ENCODE results near the gene MPND.
"Not testable (repeated sequence)": the region's sequence is repeated elsewhere in the genome, so short reads cannot be mapped to it uniquely, and the experiment has no call there.

Gene MPND

GRCh38 chr19:4322942-4323665, 20.3 kb upstream of the MPND start:
- no peak for DNase-seq

- no peak for DNase-seq
Observed at GRCh38 chr19:4323692-4324091, 19.7 kb upstream of the MPND start.

GRCh38 chr19:4324228-4324627, 19.1 kb upstream of the MPND start:
- DNase-seq, result no peak

DNA sequence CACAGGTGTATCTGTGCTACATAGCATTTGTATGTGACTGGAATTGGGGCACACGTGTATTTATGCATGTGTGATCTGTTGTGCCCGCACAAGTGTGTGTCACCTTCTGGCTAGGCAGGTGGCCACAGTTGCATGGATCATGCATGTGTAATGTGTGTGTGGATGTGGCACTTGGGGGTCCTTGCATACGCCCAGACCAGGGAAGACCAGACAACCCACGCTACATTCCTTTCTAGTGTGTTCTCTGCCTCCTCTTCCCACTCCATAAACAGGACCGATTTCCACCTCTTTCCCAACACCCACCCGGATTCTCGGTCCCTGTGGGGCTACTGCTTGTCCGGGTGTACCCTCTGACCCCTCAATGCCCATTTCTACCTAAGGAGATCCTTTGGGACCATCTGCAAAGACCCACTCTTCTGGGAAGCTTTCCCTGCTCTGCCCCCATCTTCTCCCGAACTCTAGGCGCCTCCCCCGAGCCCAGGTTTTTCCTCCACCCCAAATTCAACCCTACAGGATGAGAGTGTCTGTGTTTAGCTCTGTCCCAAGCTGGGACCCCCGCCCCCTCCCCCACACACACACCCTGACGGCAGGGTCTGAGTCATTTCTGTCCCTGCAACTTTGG, 17.0 kb upstream of the MPND start:
- no peak for DNase-seq

GRCh38 chr19:4326837-4327251, 16.5 kb upstream of the MPND start:
- no peak for DNase-seq

DNA sequence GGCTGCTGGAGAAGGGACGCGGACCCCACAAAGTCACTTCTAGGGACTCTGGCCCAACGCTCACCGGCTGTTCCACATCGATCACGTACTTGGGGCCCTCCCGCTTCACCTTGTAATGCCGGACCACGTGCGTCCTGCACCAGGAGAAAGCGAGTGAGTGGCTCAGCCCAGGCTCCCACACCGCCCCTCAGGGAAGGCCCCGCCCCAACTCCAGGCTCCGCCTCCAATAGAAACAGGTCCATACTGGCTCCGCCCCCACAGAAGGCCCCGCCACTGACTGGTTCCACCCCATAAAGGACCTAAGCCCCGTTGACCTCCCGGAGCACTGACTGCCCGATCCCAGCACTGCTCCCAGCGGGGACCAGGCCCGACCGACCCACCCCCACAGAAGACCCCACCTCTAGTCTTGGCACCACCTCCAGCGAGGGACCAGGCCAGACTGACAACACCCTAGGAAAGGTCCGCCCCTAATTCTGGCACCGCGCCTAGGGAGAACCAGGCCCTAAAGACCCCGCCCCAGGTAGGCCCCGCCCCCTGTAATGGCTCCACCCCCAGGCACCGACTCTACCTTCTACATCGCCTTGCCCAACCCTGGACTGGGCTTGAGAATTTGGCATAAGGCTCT, 16.0 kb upstream of the MPND start:
- DNase-seq, result no peak

DNA sequence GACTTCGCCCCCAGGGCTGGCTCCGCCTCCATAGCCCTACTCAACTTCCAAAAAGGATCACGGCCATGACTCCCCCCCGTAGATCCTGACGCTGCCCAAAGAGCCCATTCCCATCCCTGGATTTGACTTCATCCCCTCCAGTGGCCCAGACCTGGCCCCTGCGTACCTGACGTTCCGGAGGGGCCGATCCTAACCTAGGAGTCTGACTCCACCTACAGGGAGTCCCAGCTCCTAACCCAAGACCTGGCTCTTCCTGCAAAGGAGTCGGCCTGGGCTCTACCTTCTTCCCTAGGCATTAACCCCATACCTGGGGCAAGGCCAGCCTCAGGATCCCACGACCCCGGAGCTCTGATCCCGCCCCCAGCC, 15.5 kb upstream of the MPND start:
- DNase-seq, result no peak

DNA sequence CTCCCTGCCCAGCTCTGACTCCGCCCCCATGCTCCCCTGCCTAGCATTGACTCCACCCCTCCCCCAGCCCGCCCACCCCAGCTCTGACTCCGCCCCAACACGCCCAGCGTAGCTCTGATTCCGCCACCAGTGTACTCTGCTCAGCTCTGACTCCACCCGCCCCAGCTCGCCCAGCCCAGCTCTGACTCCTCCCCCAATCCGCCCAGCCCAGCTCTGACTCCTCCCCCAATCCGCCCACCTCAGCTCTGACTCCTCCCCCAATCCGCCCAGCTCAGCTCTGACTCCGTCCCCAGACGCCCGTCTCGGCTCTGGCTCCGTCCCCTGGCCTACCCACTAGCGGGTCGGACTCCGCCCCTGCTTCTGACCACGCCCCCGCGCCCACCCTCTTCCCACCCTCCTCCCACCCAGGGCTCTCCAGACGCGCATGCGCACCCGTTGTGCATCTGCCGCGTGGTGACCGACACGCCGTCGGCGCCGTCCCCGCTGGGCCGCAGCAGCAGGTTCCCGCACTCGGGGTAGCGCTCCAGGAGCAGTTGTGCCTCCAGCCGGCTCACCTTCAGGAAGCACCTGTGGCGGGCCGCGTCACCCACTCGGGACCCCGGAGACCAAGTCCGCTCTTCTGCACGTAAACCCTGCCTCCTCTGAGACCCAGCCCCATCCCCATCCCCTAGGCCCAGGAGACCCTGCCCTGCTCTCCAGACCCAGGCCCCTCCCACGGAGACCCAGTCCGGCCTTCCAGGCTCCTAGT, 14.9 kb upstream of the MPND start:
- DNase-seq, result peak; percentile 93

DNA sequence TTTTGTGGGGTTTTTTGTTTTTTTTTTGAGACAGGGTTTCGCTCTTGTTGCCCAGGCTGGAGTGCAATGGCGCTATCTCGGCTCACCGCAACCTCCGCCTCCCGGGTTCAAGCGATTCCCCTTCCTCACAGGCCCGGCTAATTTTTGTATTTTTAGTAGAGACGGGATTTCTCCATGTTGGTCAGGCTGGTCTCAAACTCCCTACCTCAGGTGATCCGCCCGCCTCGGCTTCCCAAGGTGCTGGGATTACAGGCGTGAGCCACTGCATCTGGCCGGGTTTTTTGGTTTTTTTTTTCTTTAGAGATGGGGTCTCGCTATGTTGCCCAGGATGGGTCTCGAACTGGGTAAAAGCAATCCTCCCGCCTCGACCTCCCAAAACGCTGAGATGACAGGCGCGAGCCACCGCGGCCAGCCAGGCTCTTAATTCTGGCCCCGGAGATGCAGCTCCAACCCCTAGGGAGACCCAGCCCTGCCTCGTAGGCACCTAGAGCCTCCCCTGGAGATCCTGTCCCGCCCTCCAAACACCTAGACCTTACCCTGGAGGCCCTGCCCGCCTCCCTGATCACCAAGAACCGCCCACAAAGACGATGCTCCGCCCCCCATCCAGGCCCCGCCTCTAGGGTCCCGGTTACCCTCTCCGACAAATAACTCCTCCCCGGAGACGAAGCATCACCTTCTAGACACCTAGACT, 14.2 kb upstream of the MPND start:
- DNase-seq, result not testable (repeated sequence)

DNA sequence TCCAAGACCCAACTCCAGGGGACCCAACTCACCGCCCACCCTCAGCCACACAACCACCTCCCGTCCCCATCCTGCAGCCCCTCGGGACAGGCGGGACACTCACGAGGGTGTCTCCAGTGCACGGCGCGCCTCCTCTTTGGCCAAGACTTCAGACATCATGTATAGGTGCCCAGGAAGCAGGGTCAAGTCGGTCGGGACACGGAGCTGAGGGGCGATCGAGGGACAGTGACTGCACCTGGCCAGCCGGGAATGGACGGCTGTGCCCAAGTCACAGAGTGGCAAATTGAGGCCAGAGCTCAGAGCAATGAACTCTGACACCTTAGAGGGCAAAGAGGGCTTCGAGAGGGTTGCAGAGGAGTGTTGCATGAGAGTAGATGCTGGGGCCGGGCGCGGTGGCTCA, 13.5 kb upstream of the MPND start:
- no peak for DNase-seq

DNA sequence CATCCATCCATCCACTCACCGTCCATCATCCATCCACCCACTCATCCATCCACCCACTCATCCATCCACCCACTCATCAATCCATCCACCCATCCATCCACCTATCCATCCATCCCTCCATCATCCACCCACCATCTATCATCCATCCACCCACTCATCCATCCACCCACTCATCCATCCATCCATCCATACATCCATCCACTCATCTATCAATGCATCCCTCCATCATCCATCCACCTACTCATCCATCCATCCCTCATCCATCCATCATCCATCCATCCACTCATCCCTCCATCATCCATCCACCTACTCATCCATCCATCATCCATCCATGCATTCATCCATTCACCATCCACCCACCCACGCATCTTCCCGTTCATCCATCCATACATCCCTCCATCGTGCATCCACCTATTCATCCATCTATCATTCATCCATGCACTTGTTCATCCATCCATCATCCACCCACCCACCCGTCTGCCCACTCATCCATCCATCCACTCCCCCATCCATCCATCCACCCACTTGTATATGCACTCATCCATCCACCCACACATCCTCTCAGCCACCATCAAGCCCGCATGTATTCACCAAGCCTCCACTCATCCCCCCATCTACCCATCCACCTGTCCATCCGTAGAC, 8.3 kb upstream of the MPND start:
- no peak for DNase-seq

GRCh38 chr19:4337906-4338440, 5.4 kb upstream of the MPND start:
- DNase-seq, result no peak

GRCh38 chr19:4338441-4339355, 4.7 kb upstream of the MPND start, which contains the start of gene STAP2:
Gene STAP2 (minus strand): TSS chr19:4338827. CDS start chr19:4338753, 74 bp downstream.
- no peak for DNase-seq

DNA sequence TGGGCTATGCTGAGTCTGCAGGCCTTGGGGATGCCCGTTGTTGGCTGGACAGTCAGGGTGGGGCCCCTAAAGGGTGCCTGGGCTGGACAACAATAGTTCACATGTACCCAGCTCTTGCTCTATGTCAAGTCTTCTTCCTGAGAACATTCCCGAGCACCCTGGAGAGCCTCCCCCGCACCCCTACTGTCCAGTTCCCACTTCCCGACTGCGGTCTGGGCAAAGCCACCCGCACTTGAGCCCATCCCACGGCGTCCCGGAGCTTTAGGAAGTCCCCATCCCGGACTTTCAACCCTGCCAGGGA, 1.1 kb upstream of the MPND start:
- DNase-seq, result no peak

- peak; percentile 60 for DNase-seq
Observed at GRCh38 chr19:4342615-4343369, 570 bp upstream of the MPND start.

GRCh38 chr19:4345342-4346019, 2.1 kb downstream of the MPND start:
- DNase-seq, result no peak

GRCh38 chr19:4346020-4346383, 2.6 kb downstream of the MPND start:
- DNase-seq, result no peak

DNA sequence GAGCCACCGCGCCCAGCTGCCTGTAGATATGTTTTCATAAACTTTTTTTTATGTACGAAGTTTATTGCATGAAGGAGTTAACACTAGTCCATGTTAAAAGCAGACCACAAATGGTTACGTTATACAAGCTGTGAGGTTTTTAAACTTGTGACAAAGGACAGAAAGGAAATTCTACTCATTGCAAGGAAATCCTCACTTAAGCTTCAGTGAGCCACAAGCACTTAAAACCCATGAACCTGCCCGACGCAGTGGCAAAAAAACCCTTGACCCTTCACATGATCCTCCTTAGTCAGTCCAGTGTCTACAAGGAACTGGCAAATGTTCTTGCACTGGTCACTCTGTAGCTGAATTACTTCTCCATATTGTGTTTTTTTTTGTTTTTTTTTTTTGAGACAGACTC, 4.2 kb downstream of the MPND start:
- DNase-seq, result no peak

DNA sequence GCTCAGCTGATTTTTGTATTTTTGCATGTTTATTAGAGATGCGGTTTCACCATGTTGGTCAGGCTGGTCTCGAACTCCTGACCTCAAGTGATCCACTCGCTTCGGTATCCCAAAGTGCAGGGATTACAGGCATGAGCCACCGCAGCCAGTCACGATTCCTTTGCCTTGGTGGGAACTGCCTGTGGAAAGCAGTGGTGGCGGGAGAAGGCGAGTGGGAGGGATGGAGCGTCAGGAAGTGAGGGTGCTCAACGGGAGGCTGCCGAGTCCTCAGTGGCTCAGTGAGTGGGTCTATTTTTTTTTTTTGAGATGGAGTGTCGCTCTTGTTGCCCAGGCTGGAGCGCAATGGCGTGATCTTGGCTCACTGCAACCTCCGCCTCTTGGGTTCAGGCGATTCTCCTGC, 5.9 kb downstream of the MPND start:
- DNase-seq, result not testable (repeated sequence)

GRCh38 chr19:4350111-4350510, 6.7 kb downstream of the MPND start:
- DNase-seq, result no peak

Measured in activated gamma-delta T cell (primary cell).